ENCODE data around the gene SDK1. TPM values are rescaled to one million over a fixed set of nuclear protein-coding genes. Genes with fewer than 3 reads are reported as not detected.

SDK1 gene
- total RNA-seq, 2 experiments from 2014 or later, result 0.19 to 0.36 TPM

DNA sequence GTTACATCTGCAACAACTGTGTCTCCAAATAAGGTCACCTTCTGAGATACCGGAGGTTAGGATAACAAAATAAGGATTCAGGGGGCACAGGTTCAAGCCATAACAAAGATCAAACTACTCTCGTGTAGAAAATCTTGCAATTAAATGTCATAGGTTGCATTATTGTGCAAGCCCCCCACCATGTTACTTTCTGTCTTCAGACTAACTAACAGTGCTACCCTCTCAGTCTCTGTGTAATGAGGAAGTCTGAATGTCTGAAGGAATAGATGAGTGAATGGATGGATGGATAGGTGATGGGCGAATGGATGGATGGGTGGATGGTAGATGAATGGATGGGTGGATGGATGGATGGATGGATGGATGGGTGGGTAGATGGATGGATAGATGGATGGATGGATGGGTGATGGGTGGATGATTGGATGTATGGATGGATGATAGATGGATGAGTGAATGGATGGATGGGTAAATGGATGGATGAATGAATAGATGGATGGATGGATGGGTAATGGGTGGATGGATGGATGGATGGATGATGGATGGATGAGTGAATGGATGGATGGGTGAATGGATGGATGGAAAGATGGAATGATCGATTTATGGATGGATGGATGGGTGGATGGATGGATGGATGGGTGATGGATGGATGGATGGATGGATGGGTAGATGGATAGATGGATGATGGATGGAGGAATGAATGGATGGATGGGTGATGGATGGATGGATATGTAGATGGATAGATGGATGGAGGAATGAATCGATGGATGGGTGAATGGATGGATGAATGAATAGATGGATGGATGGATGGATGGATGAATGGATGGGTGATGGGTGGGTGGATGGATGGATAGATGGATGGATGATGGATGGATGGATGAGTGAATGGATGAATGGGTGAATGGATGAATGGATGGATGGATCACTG, 823.8 kb downstream of the SDK1 start:
- TF ChIP-seq, protein P1, sequence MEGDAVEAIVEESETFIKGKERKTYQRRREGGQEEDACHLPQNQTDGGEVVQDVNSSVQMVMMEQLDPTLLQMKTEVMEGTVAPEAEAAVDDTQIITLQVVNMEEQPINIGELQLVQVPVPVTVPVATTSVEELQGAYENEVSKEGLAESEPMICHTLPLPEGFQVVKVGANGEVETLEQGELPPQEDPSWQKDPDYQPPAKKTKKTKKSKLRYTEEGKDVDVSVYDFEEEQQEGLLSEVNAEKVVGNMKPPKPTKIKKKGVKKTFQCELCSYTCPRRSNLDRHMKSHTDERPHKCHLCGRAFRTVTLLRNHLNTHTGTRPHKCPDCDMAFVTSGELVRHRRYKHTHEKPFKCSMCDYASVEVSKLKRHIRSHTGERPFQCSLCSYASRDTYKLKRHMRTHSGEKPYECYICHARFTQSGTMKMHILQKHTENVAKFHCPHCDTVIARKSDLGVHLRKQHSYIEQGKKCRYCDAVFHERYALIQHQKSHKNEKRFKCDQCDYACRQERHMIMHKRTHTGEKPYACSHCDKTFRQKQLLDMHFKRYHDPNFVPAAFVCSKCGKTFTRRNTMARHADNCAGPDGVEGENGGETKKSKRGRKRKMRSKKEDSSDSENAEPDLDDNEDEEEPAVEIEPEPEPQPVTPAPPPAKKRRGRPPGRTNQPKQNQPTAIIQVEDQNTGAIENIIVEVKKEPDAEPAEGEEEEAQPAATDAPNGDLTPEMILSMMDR (conservative IDR thresholded peaks at IDR 0.05; ENCODE audit: low read length), result no peak
- TF ChIP-seq EZH2phosphoT487 (IDR thresholded peaks at IDR 0.05; ENCODE audit: borderline replicate concordance, low read depth, low read length), result no peak
- Histone ChIP-seq H3K4me2 (ENCODE audit: low read length) (no peak overlapping the region), H2AFZ (ENCODE audit: low read length) (no peak overlapping the region), H4K20me1 (ENCODE audit: insufficient read depth, low read length) (no peaks in the 10 kb centered on the region), H3K79me2 (ENCODE audit: insufficient read depth, low read depth, low read length) (no peaks in the 10 kb centered on the region), H3K4me1 (ENCODE audit: insufficient read depth, low read length, poor library complexity, severe bottlenecking) (no peaks in the 10 kb centered on the region), H3K9me2 (ENCODE audit: insufficient read depth, low read length) (no peaks in the 10 kb centered on the region), H3K36me3 (ENCODE audit: insufficient read depth, low read length) (no peaks in the 10 kb centered on the region), H3K27ac (ENCODE audit: low read depth, low read length, poor library complexity, severe bottlenecking) (no peak overlapping the region), H3K4me3 (ENCODE audit: low read depth, low read length, poor library complexity, severe bottlenecking) (no peak overlapping the region), H3K9me3 (ENCODE audit: low read length) (0 out of 2 replicates have a peak, but pooled peaks cover 13% of the 10 kb centered on the region)
- intact Hi-C loops (cut with micrococcal nuclease; ENCODE audit: unreplicated experiment), result no loop called here
- BruUV-seq (replicated peaks), result no TSS peak
- ChIA-PET CTCF (ENCODE audit: unreplicated experiment) (no interaction called here), POLR2A (no interaction called here)
- DNase-seq (ENCODE audit: low spot score), result no peak

DNA sequence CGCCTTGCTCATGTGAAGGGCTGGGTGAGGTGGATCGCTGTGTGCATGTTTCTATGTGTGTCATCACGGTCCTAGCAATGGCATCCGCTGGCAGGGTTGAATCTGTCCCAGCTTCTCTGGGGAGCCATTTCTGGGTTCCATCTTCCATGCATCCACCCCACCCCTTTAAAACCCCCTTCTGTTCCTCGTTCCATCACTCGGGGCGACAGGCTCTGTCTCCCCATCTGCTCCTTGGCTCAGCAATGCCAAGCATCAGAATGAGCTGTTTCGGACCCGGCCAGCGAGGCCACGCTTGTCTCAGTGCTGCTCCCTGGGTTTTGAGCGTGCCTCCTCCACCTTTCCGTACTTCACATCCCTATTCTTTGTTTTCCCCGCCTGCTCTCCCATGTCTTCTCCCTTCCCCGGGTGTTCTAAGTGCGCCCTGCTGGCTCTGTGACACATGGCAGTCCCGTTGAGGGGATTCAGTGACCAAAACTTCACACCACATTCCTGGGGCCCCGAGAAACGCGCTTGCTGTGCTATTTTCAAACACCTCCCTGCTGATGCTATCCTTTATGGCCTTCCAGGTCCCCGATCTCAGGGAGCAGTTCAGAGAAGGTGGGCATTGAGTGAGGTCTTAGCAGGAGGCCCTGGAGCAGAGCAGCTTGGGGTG, 827.0 kb downstream of the SDK1 start:
- no TSS peak for BruUV-seq (replicated peaks)
- Histone ChIP-seq H2AFZ (ENCODE audit: low read length) (no peak overlapping the region), H3K4me3 (ENCODE audit: low read depth, low read length, poor library complexity, severe bottlenecking) (no peak overlapping the region), H3K4me1 (ENCODE audit: insufficient read depth, low read length, poor library complexity, severe bottlenecking) (no peaks in the 10 kb centered on the region), H3K79me2 (ENCODE audit: insufficient read depth, low read depth, low read length) (no peaks in the 10 kb centered on the region), H3K36me3 (ENCODE audit: insufficient read depth, low read length) (no peaks in the 10 kb centered on the region), H3K4me2 (ENCODE audit: low read length) (no peak overlapping the region), H3K9me2 (ENCODE audit: insufficient read depth, low read length) (no peaks in the 10 kb centered on the region), H3K27ac (ENCODE audit: low read depth, low read length, poor library complexity, severe bottlenecking) (no peak overlapping the region), H4K20me1 (ENCODE audit: insufficient read depth, low read length) (no peaks in the 10 kb centered on the region), H3K9me3 (ENCODE audit: low read length) (no peaks in the 10 kb centered on the region)
- intact Hi-C loops (cut with micrococcal nuclease; ENCODE audit: unreplicated experiment), result no loop called here
- ChIA-PET CTCF (ENCODE audit: unreplicated experiment) (no interaction called here), POLR2A (no interaction called here)
- DNase-seq (ENCODE audit: low spot score), result no peak
- no peak for TF ChIP-seq EZH2phosphoT487 (IDR thresholded peaks at IDR 0.05; ENCODE audit: borderline replicate concordance, low read depth, low read length)
- TF ChIP-seq, protein P1 (conservative IDR thresholded peaks at IDR 0.05; ENCODE audit: low read length), result no peak

All from OCI-LY7 (cell line).